ENCODE results near the gene CDK14. TPM values are rescaled to one million over a fixed set of nuclear protein-coding genes. Genes with fewer than 3 reads are reported as not detected.

Gene CDK14
- total RNA-seq, 1 experiment from 2014 or later = 57.9 TPM

DNA sequence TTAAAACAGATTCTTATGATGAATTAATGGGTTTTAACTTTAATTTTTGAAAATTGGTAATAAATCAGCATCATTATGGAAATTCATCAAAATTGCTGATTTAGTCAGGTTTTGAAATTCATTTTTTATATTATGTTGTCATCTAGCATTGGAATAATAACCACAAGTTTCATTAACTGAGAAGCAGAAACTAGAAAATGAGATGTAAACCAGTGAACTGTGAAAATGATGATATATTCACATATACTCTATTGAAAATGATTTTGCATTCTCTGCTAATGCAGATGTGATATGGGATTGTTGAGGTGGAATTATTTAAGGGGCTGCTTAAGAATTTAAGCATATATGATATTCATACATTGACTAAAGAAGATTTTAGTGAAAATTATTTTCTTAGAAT, 352.0 kb downstream of the CDK14 start (continued):
- TF ChIP-seq EMX1 (CRISPR knock-in tag; IDR thresholded peaks at IDR 0.05) (no peak), ARID4B (CRISPR knock-in tag; IDR thresholded peaks at IDR 0.05; ENCODE audit: borderline replicate concordance) (no peak), ELF4 (CRISPR knock-in tag; IDR thresholded peaks at IDR 0.05; ENCODE audit: low read depth) (no peak), ZNF263 (CRISPR knock-in tag; IDR thresholded peaks at IDR 0.05; ENCODE audit: low read depth) (no peak), ZNF425 (CRISPR knock-in tag; conservative IDR thresholded peaks at IDR 0.05) (no peak), IRF2 (CRISPR knock-in tag; IDR thresholded peaks at IDR 0.05; ENCODE audit: borderline replicate concordance, low read depth) (no peak), FOXP1 (CRISPR knock-in tag; IDR thresholded peaks at IDR 0.05; ENCODE audit: borderline replicate concordance) (no peak), IRF1 (CRISPR knock-in tag; IDR thresholded peaks at IDR 0.05) (no peak), ZNF138 (CRISPR knock-in tag; conservative IDR thresholded peaks at IDR 0.05) (no peak), ZMAT4 (CRISPR knock-in tag; IDR thresholded peaks at IDR 0.05) (no peak)
- TF ChIP-seq, protein P1, sequence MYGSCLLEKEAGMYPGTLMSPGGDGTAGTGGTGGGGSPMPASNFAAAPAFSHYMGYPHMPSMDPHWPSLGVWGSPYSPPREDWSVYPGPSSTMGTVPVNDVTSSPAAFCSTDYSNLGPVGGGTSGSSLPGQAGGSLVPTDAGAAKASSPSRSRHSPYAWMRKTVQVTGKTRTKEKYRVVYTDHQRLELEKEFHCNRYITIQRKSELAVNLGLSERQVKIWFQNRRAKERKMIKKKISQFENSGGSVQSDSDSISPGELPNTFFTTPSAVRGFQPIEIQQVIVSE (CRISPR knock-in tag; IDR thresholded peaks at IDR 0.05; ENCODE audit: borderline replicate concordance) = no peak

DNA sequence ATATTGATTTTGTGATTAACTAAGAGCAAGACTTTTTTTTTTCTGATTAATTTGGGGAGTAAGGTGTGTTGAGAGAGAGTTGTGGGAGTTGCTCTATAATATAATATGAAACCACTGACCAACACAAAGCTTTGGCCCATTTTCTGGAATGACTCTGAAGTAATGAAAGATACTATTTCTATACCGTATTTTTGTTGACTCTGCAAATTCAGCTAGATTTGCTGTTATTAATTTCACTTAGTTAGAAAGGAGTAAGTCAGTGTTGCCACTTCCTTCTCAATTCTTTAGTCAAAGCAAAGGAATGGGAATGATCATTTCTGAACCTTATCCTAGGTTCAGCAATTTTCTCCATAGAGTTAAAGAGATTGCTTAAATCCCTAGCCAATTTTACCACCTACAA, 355.1 kb downstream of the CDK14 start:
- ATAC-seq = no peak
- no peak overlapping the region for H3K27ac Mint-ChIP-seq
- ChIA-PET CTCF (no interaction called here), POLR2A (no interaction called here)
- peaks cover 29% of the 10 kb centered on the region for H3K4me1 Mint-ChIP-seq
- H3K9me3 Mint-ChIP-seq = no peaks in the 10 kb centered on the region
- DNase-seq (ENCODE audit: low spot score) = no peak
- peaks cover 6% of the 10 kb centered on the region for H3K36me3 Mint-ChIP-seq
- no peak overlapping the region for H3K4me3 Mint-ChIP-seq
- H3K27me3 Mint-ChIP-seq (ENCODE audit: low read depth) = no peaks in the 10 kb centered on the region
- TF ChIP-seq, protein P2, sequence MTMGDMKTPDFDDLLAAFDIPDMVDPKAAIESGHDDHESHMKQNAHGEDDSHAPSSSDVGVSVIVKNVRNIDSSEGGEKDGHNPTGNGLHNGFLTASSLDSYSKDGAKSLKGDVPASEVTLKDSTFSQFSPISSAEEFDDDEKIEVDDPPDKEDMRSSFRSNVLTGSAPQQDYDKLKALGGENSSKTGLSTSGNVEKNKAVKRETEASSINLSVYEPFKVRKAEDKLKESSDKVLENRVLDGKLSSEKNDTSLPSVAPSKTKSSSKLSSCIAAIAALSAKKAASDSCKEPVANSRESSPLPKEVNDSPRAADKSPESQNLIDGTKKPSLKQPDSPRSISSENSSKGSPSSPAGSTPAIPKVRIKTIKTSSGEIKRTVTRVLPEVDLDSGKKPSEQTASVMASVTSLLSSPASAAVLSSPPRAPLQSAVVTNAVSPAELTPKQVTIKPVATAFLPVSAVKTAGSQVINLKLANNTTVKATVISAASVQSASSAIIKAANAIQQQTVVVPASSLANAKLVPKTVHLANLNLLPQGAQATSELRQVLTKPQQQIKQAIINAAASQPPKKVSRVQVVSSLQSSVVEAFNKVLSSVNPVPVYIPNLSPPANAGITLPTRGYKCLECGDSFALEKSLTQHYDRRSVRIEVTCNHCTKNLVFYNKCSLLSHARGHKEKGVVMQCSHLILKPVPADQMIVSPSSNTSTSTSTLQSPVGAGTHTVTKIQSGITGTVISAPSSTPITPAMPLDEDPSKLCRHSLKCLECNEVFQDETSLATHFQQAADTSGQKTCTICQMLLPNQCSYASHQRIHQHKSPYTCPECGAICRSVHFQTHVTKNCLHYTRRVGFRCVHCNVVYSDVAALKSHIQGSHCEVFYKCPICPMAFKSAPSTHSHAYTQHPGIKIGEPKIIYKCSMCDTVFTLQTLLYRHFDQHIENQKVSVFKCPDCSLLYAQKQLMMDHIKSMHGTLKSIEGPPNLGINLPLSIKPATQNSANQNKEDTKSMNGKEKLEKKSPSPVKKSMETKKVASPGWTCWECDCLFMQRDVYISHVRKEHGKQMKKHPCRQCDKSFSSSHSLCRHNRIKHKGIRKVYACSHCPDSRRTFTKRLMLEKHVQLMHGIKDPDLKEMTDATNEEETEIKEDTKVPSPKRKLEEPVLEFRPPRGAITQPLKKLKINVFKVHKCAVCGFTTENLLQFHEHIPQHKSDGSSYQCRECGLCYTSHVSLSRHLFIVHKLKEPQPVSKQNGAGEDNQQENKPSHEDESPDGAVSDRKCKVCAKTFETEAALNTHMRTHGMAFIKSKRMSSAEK (CRISPR knock-in tag; IDR thresholded peaks at IDR 0.05; ENCODE audit: borderline replicate concordance) = no peak
- no peak for TF ChIP-seq PRRX2 (CRISPR knock-in tag; IDR thresholded peaks at IDR 0.05)
- TF ChIP-seq RELA (CRISPR knock-in tag; IDR thresholded peaks at IDR 0.05; ENCODE audit: borderline replicate concordance) = no peak
- TF ChIP-seq GTF2I (CRISPR knock-in tag; conservative IDR thresholded peaks at IDR 0.05) = no peak
- no peak for TF ChIP-seq ATF3 (CRISPR knock-in tag; conservative IDR thresholded peaks at IDR 0.05)
- no peak for TF ChIP-seq SOX15 (CRISPR knock-in tag; IDR thresholded peaks at IDR 0.05)
- TF ChIP-seq, protein P3, sequence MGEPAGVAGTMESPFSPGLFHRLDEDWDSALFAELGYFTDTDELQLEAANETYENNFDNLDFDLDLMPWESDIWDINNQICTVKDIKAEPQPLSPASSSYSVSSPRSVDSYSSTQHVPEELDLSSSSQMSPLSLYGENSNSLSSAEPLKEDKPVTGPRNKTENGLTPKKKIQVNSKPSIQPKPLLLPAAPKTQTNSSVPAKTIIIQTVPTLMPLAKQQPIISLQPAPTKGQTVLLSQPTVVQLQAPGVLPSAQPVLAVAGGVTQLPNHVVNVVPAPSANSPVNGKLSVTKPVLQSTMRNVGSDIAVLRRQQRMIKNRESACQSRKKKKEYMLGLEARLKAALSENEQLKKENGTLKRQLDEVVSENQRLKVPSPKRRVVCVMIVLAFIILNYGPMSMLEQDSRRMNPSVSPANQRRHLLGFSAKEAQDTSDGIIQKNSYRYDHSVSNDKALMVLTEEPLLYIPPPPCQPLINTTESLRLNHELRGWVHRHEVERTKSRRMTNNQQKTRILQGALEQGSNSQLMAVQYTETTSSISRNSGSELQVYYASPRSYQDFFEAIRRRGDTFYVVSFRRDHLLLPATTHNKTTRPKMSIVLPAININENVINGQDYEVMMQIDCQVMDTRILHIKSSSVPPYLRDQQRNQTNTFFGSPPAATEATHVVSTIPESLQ (CRISPR knock-in tag; IDR thresholded peaks at IDR 0.05) = no peak
- no peak for TF ChIP-seq GABPB1 (CRISPR knock-in tag; IDR thresholded peaks at IDR 0.05)
- TF ChIP-seq TCF7 (CRISPR knock-in tag; IDR thresholded peaks at IDR 0.05; ENCODE audit: low read depth) = no peak
